HG03025 (cell line): ENCODE measurements around the gene ZNF575.
"Not testable (repeated sequence)": the region's sequence is repeated elsewhere in the genome, so short reads cannot be mapped to it uniquely, and the experiment has no call there.

Source experiments
- ATAC-seq: cut with Tn5 transposase; IDR thresholded peaks from one replicate; pipeline ENCODE4 v1.9.1; 2021; ENCODE audit warnings: mild to moderate bottlenecking, moderate library complexity; ENCODE audit not compliant: unreplicated experiment, low FRiP score

ZNF575 gene

GRCh38 chr19:43540381-43540780, 7.4 kb downstream of the ZNF575 start:
- ATAC-seq, result no peak

GRCh38 chr19:43541920-43542650, 9.1 kb downstream of the ZNF575 start:
- ATAC-seq, result no peak

- no peak for ATAC-seq
These were observed 11.1 kb downstream of the ZNF575 start for GRCh38 chr19:43544077-43544476.

DNA sequence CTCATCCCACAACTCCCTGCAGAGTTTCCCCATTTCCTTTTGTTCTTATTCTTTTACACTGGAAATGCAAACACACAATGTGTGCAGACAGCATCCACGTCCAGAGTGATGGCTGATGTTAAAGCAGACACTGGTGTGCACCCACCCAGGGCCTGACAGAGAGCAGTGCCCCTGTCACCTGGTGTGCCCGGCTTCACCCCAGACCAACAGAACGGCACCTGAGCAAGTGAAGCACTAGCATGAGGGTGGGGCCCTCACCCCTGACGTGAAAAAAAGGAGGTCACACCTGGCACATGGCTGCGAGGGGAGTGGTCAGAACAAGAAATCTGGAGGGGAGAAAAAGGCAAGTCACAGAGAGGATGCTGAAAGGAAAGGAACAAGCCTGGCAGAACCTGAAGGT, 12.3 kb downstream of the ZNF575 start:
- ATAC-seq, result no peak

GRCh38 chr19:43545981-43546380, 13.0 kb downstream of the ZNF575 start:
- ATAC-seq, result no peak

GRCh38 chr19:43546581-43546980, 13.6 kb downstream of the ZNF575 start:
- no peak for ATAC-seq

DNA sequence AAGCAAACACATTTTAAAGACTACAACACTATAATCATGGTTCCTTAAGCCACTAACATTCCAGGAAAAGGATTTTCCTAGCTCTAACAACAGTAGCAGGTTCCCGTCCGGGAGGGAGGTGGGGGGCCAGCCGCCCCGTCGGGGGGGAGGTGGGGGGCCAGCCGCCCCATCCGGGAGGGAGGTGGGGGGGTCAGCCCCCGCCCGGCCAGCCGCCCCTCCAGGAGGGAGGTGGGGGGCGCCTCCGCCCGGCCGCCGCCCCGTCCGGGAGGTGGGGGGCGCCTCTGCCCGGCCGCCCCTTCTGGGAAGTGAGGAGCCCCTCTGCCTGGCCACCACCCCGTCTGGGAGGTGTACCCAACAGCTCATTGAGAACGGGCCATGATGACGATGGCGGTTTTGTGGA, 14.9 kb downstream of the ZNF575 start:
- not testable (repeated sequence) for ATAC-seq

- no peak for ATAC-seq
These were observed 15.7 kb downstream of the ZNF575 start for GRCh38 chr19:43548706-43549105.

- no peak for ATAC-seq
These were observed 18.6 kb downstream of the ZNF575 start for GRCh38 chr19:43551399-43552197.

- ATAC-seq, result no peak
These were observed 19.1 kb downstream of the ZNF575 start for GRCh38 chr19:43552198-43552450.

DNA sequence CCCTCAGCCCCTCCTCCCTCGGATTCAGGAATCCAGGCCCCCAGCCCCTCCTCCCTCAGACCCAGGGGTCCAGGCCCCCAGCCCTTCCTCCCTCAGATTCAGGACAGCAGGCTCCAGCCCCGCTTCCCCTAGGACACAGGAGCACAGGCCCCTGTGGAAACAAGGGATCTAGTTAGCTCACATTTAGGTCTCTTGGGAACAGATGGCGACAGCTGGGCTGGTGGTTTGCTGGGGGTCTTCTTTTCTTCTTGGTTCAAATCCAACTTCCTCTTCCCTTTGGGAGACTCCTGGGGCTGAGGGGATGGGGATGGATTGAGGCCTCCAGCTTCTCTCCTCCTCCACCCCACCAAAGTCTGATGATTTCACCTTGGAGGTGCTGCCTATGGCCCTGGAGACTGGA, 19.6 kb downstream of the ZNF575 start:
- ATAC-seq, result no peak

DNA sequence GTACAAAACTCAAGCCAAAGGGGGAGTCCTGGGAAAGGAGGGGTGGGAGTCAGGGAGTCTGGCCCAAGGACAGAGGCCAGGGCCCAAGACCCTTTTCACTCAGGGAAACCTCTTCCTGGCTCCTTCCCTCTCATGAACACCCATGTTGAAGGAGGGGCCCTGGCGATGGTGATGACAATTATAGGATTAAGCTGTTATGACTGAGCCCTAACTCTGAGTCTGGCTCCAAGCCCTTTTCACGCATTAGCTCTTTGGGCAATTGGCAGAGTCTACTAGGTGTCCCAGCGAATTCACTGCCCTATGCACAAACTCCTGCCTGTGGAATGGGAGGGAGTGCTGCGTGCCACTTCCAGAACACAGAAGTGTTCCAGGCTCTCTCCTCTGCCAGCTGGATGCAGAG, 20.7 kb downstream of the ZNF575 start:
- ATAC-seq, result no peak

GRCh38 chr19:43554317-43554895, 21.4 kb downstream of the ZNF575 start:
- ATAC-seq, result no peak

- ATAC-seq, result no peak
These were observed 22.3 kb downstream of the ZNF575 start for GRCh38 chr19:43555185-43555770.

DNA sequence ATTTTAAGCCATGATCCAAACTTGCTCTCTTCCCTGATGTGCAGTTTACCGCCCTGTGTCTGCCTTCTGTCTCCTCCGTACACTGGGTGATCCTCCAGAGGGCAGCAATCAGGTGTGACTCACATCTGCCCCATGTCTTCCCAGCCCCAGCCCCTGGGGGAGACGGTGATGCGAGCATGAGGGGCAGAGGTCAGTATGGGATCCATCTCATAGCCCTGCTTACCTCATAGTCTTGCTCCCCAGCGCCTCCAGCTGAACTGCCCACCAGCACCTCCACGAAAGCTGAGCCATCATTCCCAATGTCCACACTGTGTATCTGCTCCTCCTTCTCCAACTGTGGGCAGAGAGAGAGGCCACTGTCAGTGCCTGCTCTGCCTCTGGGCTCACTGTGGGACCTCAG, 27.7 kb downstream of the ZNF575 start:
- ATAC-seq, result no peak

GRCh38 chr19:43561139-43561970, 28.4 kb downstream of the ZNF575 start:
- ATAC-seq, result no peak

DNA sequence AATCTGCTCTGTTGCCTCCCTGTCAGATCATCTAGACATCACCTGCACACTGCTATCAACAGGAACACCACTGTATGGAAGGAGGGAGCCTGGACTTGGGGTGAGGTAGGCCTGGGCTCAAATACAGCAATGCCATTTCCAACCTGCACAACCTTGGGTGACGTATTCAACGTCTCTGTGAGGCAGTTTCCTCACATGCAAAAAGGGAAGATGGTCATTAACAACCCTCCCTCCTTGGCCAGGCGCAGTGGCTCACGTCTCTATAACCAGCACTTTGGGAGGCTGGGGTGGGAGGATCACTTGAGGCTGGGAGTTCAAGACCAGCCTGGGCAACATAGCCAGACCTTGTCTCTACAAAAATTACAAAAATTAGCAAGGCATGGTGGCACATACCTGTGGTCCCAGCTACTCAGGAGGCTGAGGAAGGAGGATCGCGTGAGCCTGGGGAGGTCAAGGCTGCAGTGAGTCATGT, 29.3 kb downstream of the ZNF575 start:
- ATAC-seq, result no peak

- ATAC-seq, result no peak
These were observed 29.8 kb downstream of the ZNF575 start for GRCh38 chr19:43562698-43563241.

GRCh38 chr19:43563816-43564457, 30.9 kb downstream of the ZNF575 start:
- no peak for ATAC-seq

DNA sequence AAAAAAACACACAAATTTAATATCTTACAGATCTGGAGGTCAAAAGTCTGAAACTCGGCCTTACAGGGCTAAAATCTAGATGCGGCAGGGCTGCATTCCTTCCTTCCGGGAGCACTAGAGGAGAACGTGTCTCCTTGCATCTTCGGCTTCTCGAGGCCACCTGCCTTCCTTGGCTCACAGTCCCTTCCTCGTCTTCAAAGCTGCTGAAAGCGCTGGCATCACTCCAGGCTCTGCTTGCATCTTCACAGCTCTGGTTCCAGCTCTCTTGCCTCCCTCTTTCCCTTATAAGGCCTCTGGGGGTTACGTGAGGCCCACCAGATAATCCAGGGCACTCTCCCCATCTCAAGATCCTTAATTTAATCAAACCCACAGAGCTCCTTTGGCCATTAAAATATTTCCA, 31.8 kb downstream of the ZNF575 start:
- no peak for ATAC-seq
